Measurements from ENCODE around the gene CEP72. TPM values are rescaled to one million over a fixed set of nuclear protein-coding genes. Genes with fewer than 3 reads are reported as not detected.

The CEP72 gene
- total RNA-seq, 2 experiments from 2014 or later = 28.2 to 31.6 TPM

DNA sequence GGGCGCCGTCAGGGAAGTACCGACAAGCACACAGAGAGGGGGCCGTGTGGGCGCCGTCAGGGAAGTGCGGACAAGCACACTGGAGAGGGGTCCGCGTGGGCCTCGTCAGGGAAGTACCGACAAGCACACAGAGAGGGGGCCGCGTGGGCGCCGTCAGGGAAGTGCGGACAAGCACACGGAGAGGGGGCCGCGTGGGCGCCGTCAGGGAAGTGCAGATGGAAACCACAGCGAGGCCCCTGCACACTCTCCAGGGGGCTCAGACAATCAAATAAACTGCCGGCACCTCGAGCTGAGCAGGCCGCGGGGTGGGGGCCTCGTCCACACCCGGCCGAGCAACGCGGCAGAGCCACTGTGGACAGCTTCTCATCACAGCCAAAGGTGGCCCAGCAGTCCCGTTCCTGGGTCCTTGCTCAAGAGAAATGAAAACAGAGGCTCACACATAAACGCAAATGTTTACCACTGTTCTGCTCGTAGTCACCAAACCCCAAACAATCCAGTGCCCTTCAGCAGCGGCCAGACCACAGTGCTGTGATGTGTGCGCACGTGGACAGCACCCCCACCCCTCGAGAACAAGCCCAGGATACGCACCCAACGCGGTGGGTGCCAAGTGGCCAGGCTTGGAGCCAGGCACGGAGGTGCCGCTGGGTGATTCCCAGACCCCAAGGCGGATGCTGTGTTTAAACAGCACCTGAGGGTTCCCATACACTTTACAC is 56.3 kb downstream of the CEP72 start:
- Mint-ChIP-seq H3K36me3 (ENCODE audit: low read depth) (peaks cover 8% of the 10 kb centered on the region), H3K27me3 (peaks cover 5% of the 10 kb centered on the region), H3K9me3 (no peaks in the 10 kb centered on the region), H3K27ac (no peak overlapping the region), H3K4me3 (no peak overlapping the region), H3K4me1 (peaks cover 6% of the 10 kb centered on the region)
- CTCF ChIA-PET = interaction anchor here (1.7 to 2.6 kb wide), 2 partner anchors 11 to 14 kb away, joined by 4 to 9 read pairs; no protein-coding TSS in a partner anchor
- POLR2A ChIA-PET = no interaction called here
- no peak for DNase-seq

DNA sequence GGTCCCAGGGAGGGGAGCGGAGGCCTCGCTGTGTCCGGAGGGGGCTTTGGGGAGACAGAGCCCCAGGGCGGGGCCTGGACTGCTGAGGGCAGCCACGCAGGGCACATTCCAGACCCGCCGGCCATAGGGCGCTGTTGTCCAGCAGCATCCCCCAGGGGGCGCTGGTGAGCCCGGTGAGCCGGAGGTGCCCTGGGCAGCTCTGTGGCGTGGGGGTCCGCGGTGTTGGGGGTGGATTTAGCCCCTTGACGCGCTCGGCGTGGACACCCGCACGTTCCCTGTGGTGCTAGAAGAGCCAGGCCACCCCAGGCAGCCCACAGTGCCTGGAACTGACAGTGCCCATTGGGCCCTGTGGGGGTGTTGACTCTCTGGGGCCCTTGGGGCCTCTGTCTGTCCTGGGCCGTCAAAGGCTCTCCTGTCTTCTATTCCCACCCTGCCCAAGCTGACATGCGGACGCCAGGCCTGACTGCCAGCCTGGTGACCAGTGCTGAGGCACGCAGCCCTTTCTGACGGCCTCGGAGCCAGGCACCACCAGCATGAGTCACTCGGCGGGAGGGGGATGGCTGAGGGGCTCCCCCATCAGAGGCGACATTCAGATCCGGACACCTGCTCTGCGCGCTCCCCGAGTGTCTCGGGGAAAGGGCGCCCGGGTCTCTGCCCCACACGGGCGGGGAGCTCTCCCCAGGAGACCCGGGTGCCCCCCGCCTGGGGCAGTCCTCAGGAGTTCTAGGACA is 57.1 kb downstream of the CEP72 start:
- POLR2A ChIA-PET = no interaction called here
- Mint-ChIP-seq H3K9me3 (no peaks in the 10 kb centered on the region), H3K4me1 (peaks cover 6% of the 10 kb centered on the region), H3K27ac (no peak overlapping the region), H3K36me3 (ENCODE audit: low read depth) (peaks cover 8% of the 10 kb centered on the region), H3K27me3 (peaks cover 5% of the 10 kb centered on the region), H3K4me3 (no peak overlapping the region)
- DNase-seq = peak; percentile 44
- CTCF ChIA-PET = interaction anchor here (1.2 to 2.6 kb wide), 3 partner anchors 9 to 15 kb away, joined by 3 to 9 read pairs (median 4); no protein-coding TSS in a partner anchor

DNA sequence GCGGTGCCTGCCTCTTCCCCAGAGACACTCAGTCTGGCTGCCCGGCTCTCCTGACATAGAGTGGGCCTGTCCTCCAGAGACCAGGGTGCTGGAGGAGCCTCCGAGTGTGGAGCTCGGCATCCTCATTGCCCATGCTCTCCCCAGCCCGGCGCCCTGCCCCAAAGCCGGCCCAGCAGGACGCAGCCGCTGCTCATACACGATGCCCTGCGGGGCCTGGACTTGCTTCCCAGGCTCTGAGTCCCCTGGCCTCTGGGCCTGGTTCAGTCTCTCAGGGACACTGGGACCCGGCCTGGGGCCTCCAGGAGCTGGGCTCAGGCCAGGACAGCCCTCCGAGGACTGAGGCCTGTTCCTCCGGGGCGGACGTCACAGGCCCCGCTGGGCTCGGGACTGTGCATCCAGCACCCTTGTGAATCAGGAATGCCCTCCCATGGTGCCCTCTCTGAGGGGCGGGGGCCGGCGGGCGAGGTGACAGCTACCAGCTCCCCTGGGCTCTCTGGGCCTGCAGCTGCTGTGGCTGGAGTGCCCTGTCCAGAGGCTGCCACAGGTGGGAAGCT is 57.8 kb downstream of the CEP72 start:
- ChIA-PET POLR2A (interaction anchor here (0.5 kb wide), 1 partner anchor 56 kb away, joined by 3 read pairs; no protein-coding TSS in a partner anchor), CTCF (interaction anchor here (1.2 to 2.6 kb wide), 3 partner anchors 10 to 16 kb away, joined by 3 to 9 read pairs (median 4); no protein-coding TSS in a partner anchor)
- Mint-ChIP-seq H3K4me1 (peaks cover 6% of the 10 kb centered on the region), H3K27me3 (peaks cover 5% of the 10 kb centered on the region), H3K36me3 (ENCODE audit: low read depth) (peaks cover 8% of the 10 kb centered on the region), H3K27ac (no peak overlapping the region), H3K9me3 (no peaks in the 10 kb centered on the region), H3K4me3 (no peak overlapping the region)
- no peak for DNase-seq

DNA sequence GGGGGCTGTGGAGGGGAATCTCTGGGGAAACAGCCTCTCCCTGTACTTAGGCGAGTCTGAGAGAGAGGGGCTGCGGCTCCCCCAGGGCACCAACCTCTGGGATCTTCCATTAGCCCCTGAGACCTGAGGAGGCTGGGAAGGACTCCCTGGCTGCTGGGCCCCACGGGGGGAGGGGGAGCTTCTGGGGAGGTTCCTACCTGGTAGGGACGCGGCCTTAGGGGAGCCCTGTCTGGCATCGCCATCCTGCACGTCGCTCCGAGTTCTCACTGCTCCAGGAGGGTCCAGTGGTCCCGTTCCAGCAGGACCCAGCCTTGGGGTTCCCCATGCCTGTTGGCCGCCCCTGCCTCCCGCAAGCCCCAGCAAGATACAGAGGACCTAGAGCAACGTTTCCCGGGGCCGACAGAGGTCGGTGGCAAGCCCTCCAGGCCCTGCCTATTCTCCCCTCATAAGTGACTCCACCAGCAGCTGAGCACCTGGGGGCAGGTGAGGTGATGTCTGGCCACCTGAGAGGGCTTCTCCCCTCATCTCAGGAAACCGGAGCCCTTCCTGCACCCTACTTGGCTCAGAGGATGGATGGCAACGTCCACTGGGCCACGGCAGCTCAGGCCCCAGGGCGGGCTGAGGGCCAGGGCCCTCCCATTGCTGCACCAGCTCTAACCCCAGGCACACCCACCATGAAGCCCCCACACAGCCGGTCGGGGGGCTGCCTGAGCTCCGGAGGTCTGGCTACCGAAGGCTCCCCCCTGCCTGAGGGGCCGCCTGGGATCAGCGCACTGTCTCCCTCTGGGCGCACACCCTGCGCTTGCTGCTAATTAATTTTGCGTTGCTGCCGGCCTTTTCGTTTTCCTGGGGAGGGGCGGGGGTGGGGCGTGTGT is 58.5 kb downstream of the CEP72 start:
- CTCF ChIA-PET = interaction anchor here (2.6 kb wide), 1 partner anchor 17 kb away, joined by 9 read pairs; no protein-coding TSS in a partner anchor
- H3K4me3 Mint-ChIP-seq = no peak overlapping the region
- POLR2A ChIA-PET = interaction anchor here (0.5 kb wide), 1 partner anchor 57 kb away, joined by 3 read pairs; no protein-coding TSS in a partner anchor
- H3K9me3 Mint-ChIP-seq = no peaks in the 10 kb centered on the region
- no peak for DNase-seq
- H3K4me1 Mint-ChIP-seq = peaks cover 6% of the 10 kb centered on the region
- H3K27me3 Mint-ChIP-seq = peaks cover 5% of the 10 kb centered on the region
- peaks cover 8% of the 10 kb centered on the region for H3K36me3 Mint-ChIP-seq (ENCODE audit: low read depth)
- H3K27ac Mint-ChIP-seq = no peak overlapping the region

DNA sequence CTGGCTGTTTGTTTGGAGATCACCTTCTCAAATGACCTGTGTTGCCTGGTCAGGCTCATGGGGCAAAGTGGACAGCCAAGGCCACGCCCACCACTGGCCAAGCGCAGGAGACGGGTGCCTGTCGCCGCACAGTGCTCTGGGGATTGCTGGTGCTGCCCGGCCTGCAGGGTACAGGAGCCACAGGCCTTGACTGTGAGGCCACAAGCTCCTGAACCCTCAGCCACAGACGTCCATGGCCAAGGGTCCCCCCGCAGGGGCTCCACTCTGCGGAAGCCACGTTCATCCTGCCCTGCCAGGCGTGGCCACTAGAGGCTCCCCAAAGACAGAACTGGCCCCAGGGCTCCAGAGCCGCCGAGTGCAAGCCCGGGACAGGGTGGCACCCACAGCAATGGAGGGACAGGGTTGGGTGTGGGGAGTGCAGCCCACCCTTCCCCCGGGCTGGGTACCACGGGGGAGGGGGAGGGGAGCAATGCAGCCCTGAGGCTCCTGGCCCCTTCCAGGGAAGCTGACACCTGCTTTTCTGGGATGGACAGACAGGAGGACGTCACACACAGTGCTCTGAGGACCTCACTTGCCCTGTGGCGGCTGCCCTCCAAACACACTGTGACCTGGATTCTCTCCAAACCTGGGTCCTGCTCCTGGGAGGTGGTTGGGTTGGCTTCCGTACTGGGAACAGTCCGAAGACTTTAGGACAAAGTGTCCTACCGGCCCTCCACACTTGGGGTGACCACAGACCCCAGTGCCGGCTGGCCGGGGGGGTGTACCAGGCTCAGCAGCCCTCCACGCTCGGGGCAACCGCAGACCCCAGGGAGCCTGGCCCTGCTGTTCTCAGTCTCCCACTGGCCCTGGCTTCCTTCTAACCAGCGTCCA is 59.6 kb downstream of the CEP72 start:
- Mint-ChIP-seq H3K4me1 (peaks cover 6% of the 10 kb centered on the region), H3K36me3 (ENCODE audit: low read depth) (peaks cover 5% of the 10 kb centered on the region), H3K4me3 (no peak overlapping the region), H3K9me3 (no peaks in the 10 kb centered on the region), H3K27ac (no peak overlapping the region), H3K27me3 (peaks cover 5% of the 10 kb centered on the region)
- DNase-seq = peak; percentile 66
- CTCF ChIA-PET = interaction anchor here (1.5 kb wide), 1 partner anchor 18 kb away, joined by 3 read pairs; no protein-coding TSS in a partner anchor
- POLR2A ChIA-PET = no interaction called here

DNA sequence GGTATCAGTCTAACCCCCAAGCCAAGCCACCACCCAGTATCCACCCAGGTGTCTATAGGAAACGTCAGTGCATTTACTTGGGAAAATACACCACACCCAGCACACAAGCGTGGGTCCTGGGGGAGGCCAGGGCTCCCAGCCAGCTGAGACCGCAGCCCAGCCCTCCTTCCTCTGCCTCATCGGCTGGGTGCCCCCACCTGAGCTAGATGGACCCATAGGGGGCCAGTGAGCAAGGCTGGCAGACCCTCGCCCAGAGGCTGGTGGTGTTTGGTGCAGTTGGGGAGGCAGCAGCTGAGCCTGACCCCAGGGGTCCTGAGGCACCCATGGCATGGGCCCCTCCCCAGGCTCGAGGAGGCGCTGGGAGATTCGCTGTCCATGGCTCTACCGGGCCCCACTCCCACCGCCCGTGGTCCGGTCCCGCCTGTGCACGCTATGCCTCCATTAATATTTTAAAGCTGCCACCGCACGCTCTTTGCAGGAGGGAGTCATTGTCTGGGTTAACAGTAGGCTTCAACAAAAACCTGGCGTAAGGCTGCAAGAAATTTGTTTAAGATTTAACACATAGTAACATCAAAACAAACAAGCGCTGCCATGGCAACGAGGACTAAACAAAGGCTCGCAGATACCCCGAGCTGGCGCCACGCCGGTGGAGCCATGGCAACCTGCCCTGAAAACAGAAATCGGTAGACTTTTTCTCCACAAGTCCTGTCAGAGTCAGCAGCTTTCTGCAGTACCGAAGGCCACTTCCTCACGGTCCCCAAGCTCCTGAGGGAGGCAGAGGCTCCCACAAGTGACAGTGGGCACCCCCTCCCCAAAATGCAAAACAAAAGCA is 60.4 kb downstream of the CEP72 start:
- POLR2A ChIA-PET = no interaction called here
- H3K27me3 Mint-ChIP-seq = peaks cover 5% of the 10 kb centered on the region
- H3K4me3 Mint-ChIP-seq = no peak overlapping the region

DNA sequence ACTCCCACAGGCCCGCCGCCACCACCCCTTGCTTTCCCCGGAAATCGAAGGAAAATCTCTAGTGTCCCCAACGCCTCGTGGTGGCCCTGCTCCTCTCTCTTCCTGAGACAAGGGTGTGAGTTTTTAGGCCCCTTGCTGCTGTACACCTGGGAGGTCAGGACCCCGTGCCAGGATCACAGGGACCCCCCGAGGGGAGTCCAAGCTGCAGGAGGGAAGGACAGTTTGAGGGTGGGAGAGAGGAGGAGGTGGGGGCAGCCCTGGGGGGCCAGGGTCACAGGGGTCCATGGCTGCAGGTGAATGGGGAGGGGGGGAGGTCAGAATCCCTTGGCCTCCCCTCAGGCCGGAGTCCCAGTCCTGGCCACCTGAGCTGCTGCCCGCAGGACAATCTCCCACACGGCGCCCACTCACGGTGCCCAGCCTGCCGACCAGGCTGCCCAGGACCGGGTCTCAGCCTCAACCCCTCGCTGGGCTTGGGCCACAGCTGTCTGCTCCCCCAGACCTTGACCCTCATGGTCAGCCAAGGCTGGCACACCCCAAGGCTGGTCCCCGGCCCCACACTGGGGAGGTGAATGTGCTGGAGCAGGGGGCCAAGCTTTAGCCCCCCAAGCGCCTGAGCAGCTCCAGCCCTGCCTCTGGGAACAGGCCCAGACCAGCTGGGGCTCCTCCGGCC is 61.2 kb downstream of the CEP72 start:
- Mint-ChIP-seq H3K4me1 (peaks cover 6% of the 10 kb centered on the region), H3K27me3 (peaks cover 5% of the 10 kb centered on the region), H3K4me3 (no peak overlapping the region)

More for the DNA sequence above, 60.4 kb downstream of the CEP72 start:
- H3K4me1 Mint-ChIP-seq = peaks cover 6% of the 10 kb centered on the region
- CTCF ChIA-PET = interaction anchor here (1.5 kb wide), 1 partner anchor 19 kb away, joined by 3 read pairs; no protein-coding TSS in a partner anchor
- no peaks in the 10 kb centered on the region for H3K9me3 Mint-ChIP-seq
- peaks cover under 1% of the 10 kb centered on the region for H3K36me3 Mint-ChIP-seq (ENCODE audit: low read depth)
- peak overlapping the region; percentile 31 for H3K27ac Mint-ChIP-seq
- peak; percentile 66 for DNase-seq

DNA sequence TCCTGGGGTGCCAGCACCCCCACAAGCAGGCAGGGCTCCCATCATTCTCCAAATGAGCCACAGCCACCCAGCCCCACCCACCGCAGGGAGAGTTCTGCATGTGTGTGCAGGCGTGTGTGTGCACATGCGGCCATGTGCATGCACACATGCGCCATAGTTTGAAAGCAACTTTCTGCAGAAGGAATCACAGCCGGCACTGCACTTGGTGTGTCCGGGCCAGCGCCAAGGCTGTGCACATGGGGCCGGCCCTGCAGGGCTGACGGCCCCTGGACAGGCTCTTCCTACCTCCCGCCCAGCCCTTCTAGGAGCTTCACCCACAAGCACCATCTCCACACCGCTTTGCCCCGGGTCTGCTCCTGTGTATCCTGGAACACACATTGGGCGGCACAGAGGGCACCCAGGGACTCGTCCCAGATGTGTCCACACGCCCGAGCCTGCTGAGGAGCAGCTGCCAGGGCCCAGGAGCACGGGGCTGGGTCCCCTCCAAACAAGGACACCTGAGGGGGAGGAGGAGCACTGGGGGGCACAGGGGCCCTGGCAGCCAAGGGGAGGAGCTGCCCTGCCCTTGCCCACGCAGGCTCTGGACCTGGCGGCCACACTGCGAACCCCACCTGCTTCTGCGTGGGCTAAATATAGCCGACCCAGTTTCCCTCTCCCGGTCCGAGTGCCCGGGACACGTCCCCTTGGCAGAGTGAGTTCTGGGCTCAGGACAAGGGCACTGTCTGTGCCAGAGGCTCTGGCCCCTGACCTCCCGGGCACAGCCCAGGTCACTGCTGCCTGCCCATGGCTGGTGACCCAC is 61.9 kb downstream of the CEP72 start:
- ChIA-PET POLR2A (no interaction called here), CTCF (no interaction called here)
- peaks cover 5% of the 10 kb centered on the region for H3K27me3 Mint-ChIP-seq
- no peak for DNase-seq
- no peaks in the 10 kb centered on the region for H3K9me3 Mint-ChIP-seq
- no peaks in the 10 kb centered on the region for H3K36me3 Mint-ChIP-seq (ENCODE audit: low read depth)
- peaks cover 6% of the 10 kb centered on the region for H3K4me1 Mint-ChIP-seq
- no peak overlapping the region for H3K4me3 Mint-ChIP-seq
- no peak overlapping the region for H3K27ac Mint-ChIP-seq

More for the DNA sequence above, 61.2 kb downstream of the CEP72 start:
- CTCF ChIA-PET = interaction anchor here (1.5 kb wide), 1 partner anchor 20 kb away, joined by 3 read pairs; no protein-coding TSS in a partner anchor
- no peak for DNase-seq
- Mint-ChIP-seq H3K9me3 (no peaks in the 10 kb centered on the region), H3K27ac (peak overlapping the region; percentile 31), H3K36me3 (ENCODE audit: low read depth) (no peaks in the 10 kb centered on the region)
- POLR2A ChIA-PET = no interaction called here

DNA sequence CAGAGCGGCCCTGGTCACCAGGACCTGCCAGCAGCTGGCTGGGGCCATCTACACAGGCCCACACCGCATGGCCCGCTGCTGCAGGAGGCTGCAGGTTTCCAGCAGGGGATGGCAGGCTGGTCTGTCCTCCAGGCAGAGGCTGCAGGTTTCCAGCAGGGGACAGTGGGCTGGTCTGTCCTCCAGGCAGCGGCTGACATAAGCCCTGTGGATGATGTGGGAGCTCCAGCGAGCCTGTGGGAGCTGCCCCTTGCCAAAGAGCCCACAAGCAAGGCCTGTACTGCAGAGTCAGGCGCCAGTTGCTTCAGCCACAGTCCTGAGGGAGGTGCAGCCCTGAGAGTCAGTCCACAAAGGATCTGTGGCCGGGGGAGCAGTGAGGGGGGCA is 62.5 kb downstream of the CEP72 start:
- CTCF ChIA-PET = no interaction called here
- Mint-ChIP-seq H3K27me3 (peaks cover 5% of the 10 kb centered on the region), H3K9me3 (no peaks in the 10 kb centered on the region), H3K36me3 (ENCODE audit: low read depth) (no peaks in the 10 kb centered on the region), H3K27ac (no peak overlapping the region), H3K4me3 (no peak overlapping the region), H3K4me1 (peaks cover 6% of the 10 kb centered on the region)
- POLR2A ChIA-PET = no interaction called here
- DNase-seq = no peak
